22Rv1 (cell line): ENCODE measurements around the gene IL1R1.
"Not testable (repeated sequence)": the region's sequence is repeated elsewhere in the genome, so short reads cannot be mapped to it uniquely, and the experiment has no call there.

Experiments used
- ZFX ChIP-seq: fragments of 450-650 bp; IDR thresholded peaks from 2 replicates; pipeline ENCODE4 v1.6.1; 2017; ENCODE audit warnings: antibody characterized with exemption, borderline replicate concordance
- TF ChIP-seq, protein P1 (sequence below): fragments of 450-650 bp; IDR thresholded peaks from 2 replicates; pipeline ENCODE4 v1.5.1; 2017; ENCODE audit warnings: mild to moderate bottlenecking

DNA sequence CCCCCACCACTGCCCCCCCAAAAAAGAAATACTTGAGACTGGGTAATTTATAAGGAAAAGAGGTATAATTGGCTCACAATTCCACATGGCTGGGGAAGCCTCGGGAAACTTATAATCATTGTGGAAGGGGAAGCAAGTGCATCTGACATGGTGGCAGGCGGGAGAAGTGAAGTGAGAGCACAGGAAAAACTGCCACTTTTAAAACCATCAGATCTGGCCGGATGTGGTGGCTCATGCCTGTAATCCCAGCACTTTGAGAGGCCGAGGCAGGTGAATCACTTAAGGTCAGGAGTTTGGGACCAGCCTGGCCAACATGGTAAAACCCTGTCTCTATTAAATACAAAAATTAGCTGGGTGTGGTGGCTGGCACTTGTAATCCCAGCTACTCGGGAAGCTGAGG, 18.1 kb upstream of the IL1R1 start:
- TF ChIP-seq, protein P1, sequence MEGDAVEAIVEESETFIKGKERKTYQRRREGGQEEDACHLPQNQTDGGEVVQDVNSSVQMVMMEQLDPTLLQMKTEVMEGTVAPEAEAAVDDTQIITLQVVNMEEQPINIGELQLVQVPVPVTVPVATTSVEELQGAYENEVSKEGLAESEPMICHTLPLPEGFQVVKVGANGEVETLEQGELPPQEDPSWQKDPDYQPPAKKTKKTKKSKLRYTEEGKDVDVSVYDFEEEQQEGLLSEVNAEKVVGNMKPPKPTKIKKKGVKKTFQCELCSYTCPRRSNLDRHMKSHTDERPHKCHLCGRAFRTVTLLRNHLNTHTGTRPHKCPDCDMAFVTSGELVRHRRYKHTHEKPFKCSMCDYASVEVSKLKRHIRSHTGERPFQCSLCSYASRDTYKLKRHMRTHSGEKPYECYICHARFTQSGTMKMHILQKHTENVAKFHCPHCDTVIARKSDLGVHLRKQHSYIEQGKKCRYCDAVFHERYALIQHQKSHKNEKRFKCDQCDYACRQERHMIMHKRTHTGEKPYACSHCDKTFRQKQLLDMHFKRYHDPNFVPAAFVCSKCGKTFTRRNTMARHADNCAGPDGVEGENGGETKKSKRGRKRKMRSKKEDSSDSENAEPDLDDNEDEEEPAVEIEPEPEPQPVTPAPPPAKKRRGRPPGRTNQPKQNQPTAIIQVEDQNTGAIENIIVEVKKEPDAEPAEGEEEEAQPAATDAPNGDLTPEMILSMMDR = not testable (repeated sequence)
- not testable (repeated sequence) for TF ChIP-seq ZFX
